K562 (cell line): ENCODE measurements around the gene ABCA3. TPM values are rescaled to one million over a fixed set of nuclear protein-coding genes. Genes with fewer than 3 reads are reported as not detected.

Experiments
- ATAC-seq: fragments of 200-7000 bp; cut with Tn5 transposase; 3 replicates; pipeline ENCODE4 v1.9.1; 2020; ENCODE audit warnings: moderate library complexity
- BruUV-seq: library from RNA; stranded (reverse); fragments of 400-500 nt; replicated peaks from 2 replicates; lab custom pipeline; 2021; lab: Mats Ljungman, UMichigan
- CTCF ChIA-PET: fragments of 300-600 bp; formaldehyde crosslinking; extraction: SDS; loops from one replicate; lab custom pipeline; 2021; ENCODE audit warnings: low intra/inter-chr PET ratio; lab: Yijun Ruan, JAX
- POLR2A ChIA-PET: fragments of 300-600, 350-650 bp; sonication (Branson Sonifier 250); formaldehyde crosslinking; extraction: SDS; loops from one replicate; lab custom pipeline; 2021; ENCODE audit warnings: antibody characterized with exemption, inconsistent platforms; lab: Yijun Ruan, JAX
- DNase-seq, 4 experiments: peaks; one replicate each; pipeline versions ENCODE4 v3.0.0 to v3.0.0-alpha.2; 2011 to 2018; ENCODE audit warnings: low spot score in 3 of 4, mixed read lengths in 3 of 4; ENCODE audit errors: extremely low read depth in 1 of 4
- FAIRE-seq: peaks from 2 replicates; lab custom pipeline; 2011; peaks lifted over from hg19 to GRCh38; lab: Jason Lieb, UNC
- H2AFZ ChIP-seq: 2 replicates; pipeline ENCODE4 v1.6.0; 2011; ENCODE audit warnings: low read depth, low read length, control low read depth, inconsistent platforms
- H3K27ac ChIP-seq: fragments of 200-600 bp; 3 replicates; pipeline ENCODE4 v1.8.0; 2011; ENCODE audit warnings: low read depth, mild to moderate bottlenecking, control low read depth, inconsistent platforms, low read length, moderate library complexity, mixed read lengths; ENCODE audit errors: extremely low read depth
- H3K27me3 ChIP-seq, 2 experiments: fragments of 300-600 bp in 1 of 2; 2 replicates in 1 of 2; 3 replicates in 1 of 2; pipeline versions ENCODE4 v1.6.0 to v1.8.0; 2011; ENCODE audit warnings: inconsistent platforms in 2 of 2, low read length in 2 of 2, mild to moderate bottlenecking in 1 of 2, mixed read lengths in 1 of 2, moderate library complexity in 1 of 2; ENCODE audit not compliant: control insufficient read depth in 2 of 2, insufficient read depth in 2 of 2
- H3K36me3 ChIP-seq: fragments of 300-600 bp; 3 replicates; pipeline ENCODE4 v1.8.0; 2011; ENCODE audit warnings: mild to moderate bottlenecking, low read length, inconsistent platforms; ENCODE audit not compliant: control insufficient read depth, insufficient read depth
- H3K4me1 ChIP-seq, 2 experiments: fragments of 200-600 bp in 1 of 2; replicated peaks in 1 of 2; 2 replicates in 1 of 2; 3 replicates in 1 of 2; pipeline versions ENCODE4 v1.5.1 to v1.8.0; 2011; ENCODE audit warnings: inconsistent platforms in 2 of 2, low read length in 2 of 2, mild to moderate bottlenecking in 1 of 2, mixed read lengths in 1 of 2, moderate library complexity in 1 of 2; ENCODE audit not compliant: control insufficient read depth in 2 of 2, insufficient read depth in 2 of 2
- H3K4me2 ChIP-seq: 2 replicates; pipeline ENCODE4 v1.6.1; 2011; ENCODE audit warnings: low read length, control low read depth, inconsistent platforms, mixed read lengths; ENCODE audit not compliant: insufficient read depth
- H3K4me3 ChIP-seq: fragments of 200-600 bp; sonication (generic), shearing (Covaris generic); 2 replicates; pipeline ENCODE4 v1.5.1; 2016; ENCODE audit warnings: control low read depth, inconsistent platforms
- H3K79me2 ChIP-seq: fragments of 200-600 bp; 3 replicates; pipeline ENCODE4 v1.8.0; 2011; ENCODE audit warnings: low read length, inconsistent platforms; ENCODE audit not compliant: control insufficient read depth, insufficient read depth
- H3K9ac ChIP-seq, 2 experiments: 2 replicates each; pipeline versions ENCODE4 v1.6.0 to v1.6.1; 2011; ENCODE audit warnings: low read depth in 2 of 2, low read length in 2 of 2, control low read depth in 1 of 2, inconsistent platforms in 1 of 2, mild to moderate bottlenecking in 1 of 2, mixed read lengths in 1 of 2; ENCODE audit not compliant: insufficient read depth in 1 of 2
- H3K9me1 ChIP-seq: one replicate; pipeline ENCODE4 v1.6.0; 2011; ENCODE audit warnings: inconsistent platforms, mild to moderate bottlenecking, low read length, moderate library complexity; ENCODE audit not compliant: control insufficient read depth, insufficient read depth
- H3K9me3 ChIP-seq: replicated peaks from 2 replicates; pipeline ENCODE4 v1.5.1; 2011; ENCODE audit warnings: low read depth, low read length, inconsistent platforms; ENCODE audit not compliant: control insufficient read depth, insufficient read depth
- H4K20me1 ChIP-seq: replicated peaks from 2 replicates; pipeline ENCODE4 v1.6.1; 2011; ENCODE audit warnings: low read length, inconsistent platforms, mixed read lengths; ENCODE audit not compliant: control insufficient read depth, insufficient read depth
- JUN ChIP-seq, 2 experiments: sonication (generic) in 1 of 2; formaldehyde crosslinking in 1 of 2; IDR thresholded peaks; 2 replicates each; pipeline versions ENCODE4 v1.6.1 to v1.8.0; 2012 to 2022; ENCODE audit warnings: borderline replicate concordance in 2 of 2, mild to moderate bottlenecking in 2 of 2, improper control_type of control experiment in 1 of 2, low read depth in 1 of 2, low read length in 1 of 2, missing genetic modification reagents in 1 of 2
- MEF2A ChIP-seq: IDR thresholded peaks from 2 replicates; pipeline ENCODE4 v1.6.1; 2011; ENCODE audit warnings: low read depth, mild to moderate bottlenecking, low read length, moderate library complexity; ENCODE audit not compliant: control insufficient read depth
- TEAD1 ChIP-seq, 2 experiments: fragments of 450-650 bp in 1 of 2; sonication (generic) in 1 of 2; formaldehyde crosslinking; IDR thresholded peaks; 2 replicates each; pipeline versions ENCODE4 v1.4.0 to v1.8.0; 2020 to 2022; ENCODE audit warnings: mild to moderate bottlenecking in 2 of 2, missing genetic modification reagents in 1 of 2
- ZNF140 ChIP-seq: fragments of 250-450 bp; sonication (Bioruptor Pico); IDR thresholded peaks from 2 replicates; pipeline ENCODE4 v1.8.0; 2021; ENCODE audit warnings: moderate library complexity, mild to moderate bottlenecking, inconsistent platforms
- ZNF3 ChIP-seq: fragments of 250-450 bp; sonication (Bioruptor Pico); IDR thresholded peaks from 2 replicates; pipeline ENCODE4 v1.5.0; 2021; ENCODE audit warnings: mild to moderate bottlenecking, moderate library complexity
- ZNF318 ChIP-seq, 2 experiments: fragments of 450-650 bp; IDR thresholded peaks; 2 replicates each; pipeline ENCODE4 v1.6.1; 2016; ENCODE audit warnings: mild to moderate bottlenecking in 2 of 2, borderline replicate concordance in 1 of 2, low read depth in 1 of 2, moderate library complexity in 1 of 2
- ZNF41 ChIP-seq: fragments of 250-450 bp; sonication (Bioruptor Pico); conservative IDR thresholded peaks from 2 replicates; pipeline ENCODE4 v1.4.0; 2020; ENCODE audit warnings: mild to moderate bottlenecking
- ZNF589 ChIP-seq: fragments of 200-800 bp; sonication (Bioruptor generic); IDR thresholded peaks from 2 replicates; pipeline ENCODE4 v1.6.1; 2016; ENCODE audit warnings: low read depth, missing genetic modification characterization, missing compliant biosample characterization
- ZNF764 ChIP-seq: fragments of 250-450 bp; sonication (Bioruptor Pico); IDR thresholded peaks from 2 replicates; pipeline ENCODE4 v1.4.0; 2020; ENCODE audit warnings: low read depth, mild to moderate bottlenecking, moderate library complexity
- ZZZ3 ChIP-seq: fragments of 450-650 bp; IDR thresholded peaks from 2 replicates; pipeline ENCODE4 v1.6.1; 2016; ENCODE audit warnings: antibody characterized with exemption, mild to moderate bottlenecking, moderate library complexity
- WGBS: fragments of 100-300 bp; shearing (Covaris generic); methylation state at CpG from one replicate; pipeline ENCODE4 v1.1.6; 2016; ENCODE audit warnings: low coverage, mixed read lengths; ENCODE audit not compliant: insufficient coverage; ENCODE audit errors: missing lambda C conversion rate; 5-methylcytosine and 5-hydroxymethylcytosine counted together
- in situ Hi-C: fragments of 300-500 bp; cut with MboI; formaldehyde crosslinking; loops from 4 replicates; pipeline ENCODE4 v1.15.0; 2018; ENCODE audit warnings: inconsistent platforms, mixed read lengths
- intact Hi-C: fragments of 100-400 bp; cut with micrococcal nuclease; formaldehyde crosslinking; loops from 2 replicates; pipeline ENCODE4 v1.14.2; 2022
- polyA plus RNA-seq, 8 experiments: library from polyadenylated mRNA; depleted of rRNA in 4 of 8; stranded (reverse) in 5 of 8; unstranded in 3 of 8; fragments of >200 nt; fragmentation: Nextera tagmentation in 2 of 8; fragmentation: Illumina TruSeq in 1 of 8; extraction: Ambion mirVana in 2 of 8; extraction: Trizol in 1 of 8; gene quantifications; 2 replicates each; pipeline versions ENCODE4 v1.2.1 to v1.2.3, GENCODE V29; 2011 to 2014; ENCODE audit warnings: inconsistent platforms in 1 of 8, missing spikeins in 1 of 8
- total RNA-seq, 7 experiments: library from RNA; depleted of rRNA in 6 of 7; stranded (reverse); fragments of >200 nt in 6 of 7; fragmentation: Illumina TruSeq in 2 of 7; extraction: Trizol in 2 of 7; gene quantifications; 2 replicates each; pipeline versions ENCODE4 v1.2.1 to v1.2.3, GENCODE V29; 2011 to 2021; ENCODE audit warnings: low replicate concordance in 1 of 7
- TF ChIP-seq, protein P1 (sequence below): fragments of 250-450 bp; sonication (Bioruptor Pico); IDR thresholded peaks from 2 replicates; pipeline ENCODE4 v1.5.0; 2021

ABCA3 gene
- total and polyA plus RNA-seq, 9 of the 15 experiments (the other 6 are each of a cell fraction or from before 2014, with no cell fraction given), result 0.66 to 23.7 (median 6.9) TPM

GRCh38 chr16:2326191-2326590 lies 14.3 kb downstream of the ABCA3 start (continued):
- TF ChIP-seq JUN (IDR thresholded peaks at IDR 0.05; ENCODE audit: borderline replicate concordance, low read depth, low read length), result no peak
- no peak for TF ChIP-seq JUN (CRISPR knock-in tag; IDR thresholded peaks at IDR 0.05; ENCODE audit: borderline replicate concordance)
- TF ChIP-seq ZNF589 (CRISPR knock-in tag), result no peak
- no peak for TF ChIP-seq ZNF3 (CRISPR knock-in tag)
- TF ChIP-seq MEF2A, result no peak
- no peak for TF ChIP-seq ZNF41 (CRISPR knock-in tag)
- no peak for TF ChIP-seq ZNF764 (CRISPR knock-in tag)

DNA sequence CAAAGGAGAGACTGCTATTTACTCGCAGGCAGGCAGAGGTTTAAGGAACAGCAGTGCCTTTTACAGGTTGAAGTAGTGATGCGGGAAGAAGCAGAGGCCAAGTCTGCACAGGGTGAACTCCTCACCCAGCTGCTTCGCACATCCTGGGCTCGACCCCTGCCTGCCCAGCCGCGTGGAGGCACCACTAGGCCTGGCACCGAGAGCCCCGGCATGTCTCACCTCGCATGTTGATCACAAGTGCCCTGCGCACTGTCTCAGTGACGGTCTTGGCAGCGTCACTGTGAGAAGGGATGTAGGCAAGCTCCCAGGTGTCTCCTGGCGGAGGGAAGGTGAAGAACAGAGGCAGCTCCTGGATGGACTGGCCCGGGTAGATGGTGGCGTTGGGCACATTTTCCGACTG lies 14.7 kb downstream of the ABCA3 start:
- in situ Hi-C loops, result no loop called here
- Histone ChIP-seq H3K27ac (no peak overlapping the region), H3K79me2 (no peaks in the 10 kb centered on the region), H2AFZ (no peak overlapping the region), H3K4me3 (no peak overlapping the region), H4K20me1 (no peaks in the 10 kb centered on the region; the same call in 1 of the 2 replicates), H3K9me3 (no peaks in the 10 kb centered on the region), H3K27me3 (no peaks in the 10 kb centered on the region), H3K9ac (no peak overlapping the region; a peak in 1 of 4 replicates), H3K4me1 (0 out of 5 replicates have a peak, but pooled peaks cover 0 to 3% of the 10 kb centered on the region in 2 experiments), H3K9me1 (no peaks in the 10 kb centered on the region), H3K4me2 (no peak overlapping the region)
- POLR2A ChIA-PET, result interaction anchor here (1.2 kb wide), 1 partner anchor 10 kb away, joined by 3 read pairs; no protein-coding TSS in a partner anchor
- no peak for FAIRE-seq
- no peak for DNase-seq
- 88% methylated on average over 16 of the region's 16 CpGs for WGBS
- no peak for ATAC-seq
- no peak for TF ChIP-seq TEAD1 (CRISPR knock-in tag; IDR thresholded peaks at IDR 0.05)
- TF ChIP-seq ZZZ3, result no peak
- no peak for TF ChIP-seq ZNF318 (IDR thresholded peaks at IDR 0.05; ENCODE audit: borderline replicate concordance in 1 of 2, low read depth in 1 of 2)
- TF ChIP-seq ZNF140 (CRISPR knock-in tag), result no peak
- TF ChIP-seq, protein P1, sequence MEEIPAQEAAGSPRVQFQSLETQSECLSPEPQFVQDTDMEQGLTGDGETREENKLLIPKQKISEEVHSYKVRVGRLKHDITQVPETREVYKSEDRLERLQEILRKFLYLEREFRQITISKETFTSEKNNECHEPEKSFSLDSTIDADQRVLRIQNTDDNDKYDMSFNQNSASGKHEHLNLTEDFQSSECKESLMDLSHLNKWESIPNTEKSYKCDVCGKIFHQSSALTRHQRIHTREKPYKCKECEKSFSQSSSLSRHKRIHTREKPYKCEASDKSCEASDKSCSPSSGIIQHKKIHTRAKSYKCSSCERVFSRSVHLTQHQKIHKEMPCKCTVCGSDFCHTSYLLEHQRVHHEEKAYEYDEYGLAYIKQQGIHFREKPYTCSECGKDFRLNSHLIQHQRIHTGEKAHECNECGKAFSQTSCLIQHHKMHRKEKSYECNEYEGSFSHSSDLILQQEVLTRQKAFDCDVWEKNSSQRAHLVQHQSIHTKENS (CRISPR knock-in tag), result no peak
- TF ChIP-seq, all 486 proteins: peak for 0
- intact Hi-C loops, result no loop called here
- no TSS peak for BruUV-seq
- H3K36me3 ChIP-seq, result peaks cover 56% of the 10 kb centered on the region; the same call in 2 of the 3 replicates
- CTCF ChIA-PET, result no interaction called here
